ENCODE results near the gene EXOC5. TPM values are rescaled to one million over a fixed set of nuclear protein-coding genes. Genes with fewer than 3 reads are reported as not detected.
"Not testable (repeated sequence)": the region's sequence is repeated elsewhere in the genome, so short reads cannot be mapped to it uniquely, and the experiment has no call there.

The EXOC5 gene
- total RNA-seq, 1 donor from 2014 or later, result 53.8 TPM

DNA sequence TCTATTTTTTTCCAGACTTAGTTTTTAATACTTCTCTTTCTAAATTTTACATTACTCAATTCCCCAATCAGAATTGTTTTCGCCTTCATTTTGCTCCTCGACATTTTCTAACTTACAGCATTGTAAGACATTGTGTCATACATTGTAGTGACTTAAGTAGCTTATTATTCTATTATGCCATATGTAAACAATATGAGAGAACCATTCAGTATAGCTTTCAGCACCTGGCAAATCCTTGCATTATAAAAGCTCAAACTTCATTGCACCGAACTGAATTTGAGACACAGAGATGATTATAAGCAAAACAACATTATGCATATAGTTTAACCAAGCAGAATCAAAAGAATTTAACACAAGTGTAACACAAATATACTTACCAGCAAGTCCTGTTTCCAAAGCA, 46.8 kb downstream of the EXOC5 start:
- no peak for DNase-seq
- H3K27me3 Mint-ChIP-seq, result no peaks in the 10 kb centered on the region
- intact Hi-C loops (cut with micrococcal nuclease), result no loop called here
- no peaks in the 10 kb centered on the region for H3K9me3 Mint-ChIP-seq
- H3K4me1 Mint-ChIP-seq, result no peaks in the 10 kb centered on the region
- POLR2A ChIA-PET, result no interaction called here
- CTCF ChIA-PET, result no interaction called here
- H3K4me3 Mint-ChIP-seq, result no peak overlapping the region
- H3K27ac Mint-ChIP-seq, result no peak overlapping the region
- H3K36me3 Mint-ChIP-seq (ENCODE audit: low read depth), result peaks cover 61% of the 10 kb centered on the region
- no peak for ATAC-seq (ENCODE audit: low read depth)
- TF ChIP-seq CTCF (IDR thresholded peaks at IDR 0.05), result no peak

DNA sequence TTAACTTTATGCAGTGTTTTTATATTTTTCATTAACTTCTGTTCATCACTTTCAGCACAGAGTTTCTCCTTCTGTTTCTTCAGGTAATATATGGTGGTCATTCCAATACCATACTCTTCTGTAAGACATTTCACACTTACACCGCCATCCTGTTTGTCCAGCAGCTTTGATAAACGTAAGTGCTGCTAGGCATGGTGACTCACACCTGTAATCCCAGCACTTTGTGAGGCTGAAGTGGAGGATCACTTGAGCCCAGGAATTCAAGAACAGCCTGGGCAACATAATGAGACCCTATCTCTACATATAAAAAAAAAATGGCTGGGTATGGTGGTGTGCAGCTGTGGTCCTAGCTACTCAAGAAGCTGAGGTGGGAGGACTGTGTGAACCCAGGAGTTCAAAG, 55.8 kb downstream of the EXOC5 start:
- no peak for TF ChIP-seq CTCF (IDR thresholded peaks at IDR 0.05)
- ATAC-seq (ENCODE audit: low read depth) (no peak), DNase-seq (no peak)
- ChIA-PET POLR2A (no interaction called here), CTCF (no interaction called here)
- Mint-ChIP-seq H3K36me3 (ENCODE audit: low read depth) (peaks cover 84% of the 10 kb centered on the region), H3K27ac (no peak overlapping the region), H3K27me3 (no peaks in the 10 kb centered on the region), H3K9me3 (no peaks in the 10 kb centered on the region), H3K4me1 (no peaks in the 10 kb centered on the region), H3K4me3 (no peak overlapping the region)
- intact Hi-C loops (cut with micrococcal nuclease), result no loop called here

GRCh38 chr14:57209561-57209960, 59.1 kb downstream of the EXOC5 start:
- Mint-ChIP-seq H3K27me3 (no peaks in the 10 kb centered on the region), H3K9me3 (no peaks in the 10 kb centered on the region), H3K27ac (no peak overlapping the region), H3K36me3 (ENCODE audit: low read depth) (peaks cover 55% of the 10 kb centered on the region), H3K4me3 (no peak overlapping the region), H3K4me1 (no peaks in the 10 kb centered on the region)
- ATAC-seq (ENCODE audit: low read depth) (no peak), DNase-seq (no peak)
- ChIA-PET POLR2A (no interaction called here), CTCF (no interaction called here)
- intact Hi-C loops (cut with micrococcal nuclease), result loop anchor here (10.0 kb wide), 1 partner anchor 185 kb away; the partner anchor contains the start of gene NAA30
- TF ChIP-seq CTCF (IDR thresholded peaks at IDR 0.05), result no peak

GRCh38 chr14:57205938-57206337, 62.8 kb downstream of the EXOC5 start:
- Mint-ChIP-seq H3K27ac (no peak overlapping the region), H3K4me1 (no peaks in the 10 kb centered on the region), H3K36me3 (ENCODE audit: low read depth) (peaks cover 24% of the 10 kb centered on the region), H3K9me3 (no peaks in the 10 kb centered on the region), H3K27me3 (no peaks in the 10 kb centered on the region), H3K4me3 (no peak overlapping the region)
- ChIA-PET CTCF (no interaction called here), POLR2A (no interaction called here)
- TF ChIP-seq CTCF (IDR thresholded peaks at IDR 0.05), result no peak
- intact Hi-C loops (cut with micrococcal nuclease), result loop anchor here (2.0 to 10.0 kb wide), 2 partner anchors 189 to 715 kb away; partner anchors contain the start of gene NAA30
- ATAC-seq (ENCODE audit: low read depth) (no peak), DNase-seq (no peak)

GRCh38 chr14:57202672-57203071, 66.0 kb downstream of the EXOC5 start:
- intact Hi-C loops (cut with micrococcal nuclease), result loop anchor here (5.0 to 10.0 kb wide), 2 partner anchors 192 to 630 kb away; partner anchors contain the start of gene NAA30
- H3K27ac Mint-ChIP-seq; ATAC-seq (ENCODE audit: low read depth); DNase-seq; H3K27me3 Mint-ChIP-seq; H3K36me3 Mint-ChIP-seq (ENCODE audit: low read depth); CTCF ChIA-PET; H3K4me1 Mint-ChIP-seq; H3K9me3 Mint-ChIP-seq; H3K4me3 Mint-ChIP-seq; POLR2A ChIA-PET: not testable (repeated sequence)

DNA sequence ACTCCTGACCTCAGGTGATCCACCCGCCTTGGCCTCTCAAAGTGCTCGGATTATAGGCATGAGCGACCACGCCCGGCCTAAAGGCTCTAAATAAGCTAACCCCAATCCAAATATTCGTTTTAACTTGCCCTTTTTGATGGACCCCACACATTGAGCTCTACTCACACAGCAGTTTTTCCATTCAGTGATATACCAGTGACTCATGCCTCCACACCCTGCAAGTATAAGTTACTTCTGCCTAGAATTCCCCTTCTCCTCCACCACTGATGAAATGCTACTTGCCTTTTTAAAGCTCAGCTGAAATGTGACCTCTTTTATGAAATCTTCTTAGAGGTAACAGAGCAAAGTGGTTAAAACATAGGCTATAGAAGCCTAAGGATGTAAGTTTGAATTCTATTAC, 68.8 kb downstream of the EXOC5 start:
- DNase-seq, result no peak
- Mint-ChIP-seq H3K4me1 (no peaks in the 10 kb centered on the region), H3K4me3 (no peak overlapping the region), H3K9me3 (no peaks in the 10 kb centered on the region), H3K27me3 (peaks cover 3% of the 10 kb centered on the region), H3K36me3 (ENCODE audit: low read depth) (no peaks in the 10 kb centered on the region), H3K27ac (no peak overlapping the region)
- TF ChIP-seq CTCF (IDR thresholded peaks at IDR 0.05), result no peak
- CTCF ChIA-PET, result no interaction called here
- intact Hi-C loops (cut with micrococcal nuclease), result loop anchor here (5.0 to 10.0 kb wide), 2 partner anchors 195 to 628 kb away; partner anchors contain the start of gene NAA30
- no peak for ATAC-seq (ENCODE audit: low read depth)
- POLR2A ChIA-PET, result no interaction called here
